ENCODE data around the gene MPZL1. TPM values are rescaled to one million over a fixed set of nuclear protein-coding genes. Genes with fewer than 3 reads are reported as not detected.
A peak's percentile ranks its signal among the peaks of the same experiment; 100 is the strongest.
"Not testable (repeated sequence)": the region's sequence is repeated elsewhere in the genome, so short reads cannot be mapped to it uniquely, and the experiment has no call there.

The MPZL1 gene
- total RNA-seq, 1 donor from 2014 or later: 133 TPM

- H3K4me3 Mint-ChIP-seq (ENCODE audit: low read depth): no peak overlapping the region
- TF ChIP-seq, protein P1, sequence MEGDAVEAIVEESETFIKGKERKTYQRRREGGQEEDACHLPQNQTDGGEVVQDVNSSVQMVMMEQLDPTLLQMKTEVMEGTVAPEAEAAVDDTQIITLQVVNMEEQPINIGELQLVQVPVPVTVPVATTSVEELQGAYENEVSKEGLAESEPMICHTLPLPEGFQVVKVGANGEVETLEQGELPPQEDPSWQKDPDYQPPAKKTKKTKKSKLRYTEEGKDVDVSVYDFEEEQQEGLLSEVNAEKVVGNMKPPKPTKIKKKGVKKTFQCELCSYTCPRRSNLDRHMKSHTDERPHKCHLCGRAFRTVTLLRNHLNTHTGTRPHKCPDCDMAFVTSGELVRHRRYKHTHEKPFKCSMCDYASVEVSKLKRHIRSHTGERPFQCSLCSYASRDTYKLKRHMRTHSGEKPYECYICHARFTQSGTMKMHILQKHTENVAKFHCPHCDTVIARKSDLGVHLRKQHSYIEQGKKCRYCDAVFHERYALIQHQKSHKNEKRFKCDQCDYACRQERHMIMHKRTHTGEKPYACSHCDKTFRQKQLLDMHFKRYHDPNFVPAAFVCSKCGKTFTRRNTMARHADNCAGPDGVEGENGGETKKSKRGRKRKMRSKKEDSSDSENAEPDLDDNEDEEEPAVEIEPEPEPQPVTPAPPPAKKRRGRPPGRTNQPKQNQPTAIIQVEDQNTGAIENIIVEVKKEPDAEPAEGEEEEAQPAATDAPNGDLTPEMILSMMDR (IDR thresholded peaks at IDR 0.05; ENCODE audit: unreplicated experiment): no peak
- no peaks in the 10 kb centered on the region for H3K36me3 Mint-ChIP-seq (ENCODE audit: insufficient read depth)
- H3K27ac Mint-ChIP-seq: no peak overlapping the region
- DNase-seq (ENCODE audit: low spot score, unreplicated experiment): no peak
- H3K9me3 Mint-ChIP-seq (ENCODE audit: low read depth): no peaks in the 10 kb centered on the region
- H3K27me3 Mint-ChIP-seq: no peaks in the 10 kb centered on the region
- peaks cover 26% of the 10 kb centered on the region for H3K4me1 Mint-ChIP-seq (ENCODE audit: low read depth)
Measured at GRCh38 chr1:167826127-167826526, 104.3 kb downstream of the MPZL1 start.

- Mint-ChIP-seq H3K4me1 (ENCODE audit: low read depth) (peaks cover 13% of the 10 kb centered on the region), H3K36me3 (ENCODE audit: insufficient read depth) (no peaks in the 10 kb centered on the region), H3K27ac (peak overlapping the region; percentile 30), H3K27me3 (no peaks in the 10 kb centered on the region), H3K9me3 (ENCODE audit: low read depth) (no peaks in the 10 kb centered on the region), H3K4me3 (ENCODE audit: low read depth) (no peak overlapping the region)
- TF ChIP-seq, protein P1 (IDR thresholded peaks at IDR 0.05; ENCODE audit: unreplicated experiment): no peak
- DNase-seq (ENCODE audit: low spot score, unreplicated experiment): no peak
Measured at GRCh38 chr1:167829868-167830267, 108.1 kb downstream of the MPZL1 start.

- peaks cover 13% of the 10 kb centered on the region for H3K4me1 Mint-ChIP-seq (ENCODE audit: low read depth)
- not testable (repeated sequence) for H3K36me3 Mint-ChIP-seq (ENCODE audit: insufficient read depth); DNase-seq (ENCODE audit: low spot score, unreplicated experiment); H3K9me3 Mint-ChIP-seq (ENCODE audit: low read depth); H3K4me3 Mint-ChIP-seq (ENCODE audit: low read depth); H3K27ac Mint-ChIP-seq; H3K27me3 Mint-ChIP-seq
Measured at GRCh38 chr1:167830668-167831067, 108.9 kb downstream of the MPZL1 start.

DNA sequence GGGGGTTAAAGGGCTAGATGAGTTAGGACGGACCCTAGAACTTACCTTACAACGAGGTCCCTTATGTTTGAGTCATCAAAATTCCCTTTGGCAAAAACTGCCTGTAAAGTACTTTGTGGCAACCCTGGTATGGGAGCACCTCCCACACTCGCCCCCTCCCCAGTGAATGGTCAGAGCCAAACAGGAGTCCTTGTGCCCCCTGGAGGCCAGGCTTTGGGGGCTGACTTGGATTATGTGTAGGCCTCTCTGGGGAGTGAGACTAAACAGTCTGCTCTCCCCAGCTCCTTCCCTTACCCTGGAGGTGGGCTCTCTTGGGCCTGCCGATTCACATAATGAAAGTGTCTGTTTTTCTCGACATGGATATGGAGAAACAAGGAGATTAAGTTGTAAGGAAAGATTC, 110.9 kb downstream of the MPZL1 start:
- H3K27me3 Mint-ChIP-seq: no peaks in the 10 kb centered on the region
- no peaks in the 10 kb centered on the region for H3K9me3 Mint-ChIP-seq (ENCODE audit: low read depth)
- no peak overlapping the region for H3K4me3 Mint-ChIP-seq (ENCODE audit: low read depth)
- H3K27ac Mint-ChIP-seq: no peak overlapping the region
- no peaks in the 10 kb centered on the region for H3K36me3 Mint-ChIP-seq (ENCODE audit: insufficient read depth)
- TF ChIP-seq, protein P1 (IDR thresholded peaks at IDR 0.05; ENCODE audit: unreplicated experiment): no peak
- peaks cover 13% of the 10 kb centered on the region for H3K4me1 Mint-ChIP-seq (ENCODE audit: low read depth)
- DNase-seq (ENCODE audit: low spot score, unreplicated experiment): no peak

GRCh38 chr1:167833904-167834303, 112.1 kb downstream of the MPZL1 start:
- no peaks in the 10 kb centered on the region for H3K36me3 Mint-ChIP-seq (ENCODE audit: insufficient read depth)
- TF ChIP-seq, protein P1 (IDR thresholded peaks at IDR 0.05; ENCODE audit: unreplicated experiment): no peak
- H3K4me1 Mint-ChIP-seq (ENCODE audit: low read depth): peaks cover 13% of the 10 kb centered on the region
- no peaks in the 10 kb centered on the region for H3K9me3 Mint-ChIP-seq (ENCODE audit: low read depth)
- H3K27me3 Mint-ChIP-seq: no peaks in the 10 kb centered on the region
- H3K27ac Mint-ChIP-seq: no peak overlapping the region
- no peak overlapping the region for H3K4me3 Mint-ChIP-seq (ENCODE audit: low read depth)
- DNase-seq (ENCODE audit: low spot score, unreplicated experiment): no peak

DNA sequence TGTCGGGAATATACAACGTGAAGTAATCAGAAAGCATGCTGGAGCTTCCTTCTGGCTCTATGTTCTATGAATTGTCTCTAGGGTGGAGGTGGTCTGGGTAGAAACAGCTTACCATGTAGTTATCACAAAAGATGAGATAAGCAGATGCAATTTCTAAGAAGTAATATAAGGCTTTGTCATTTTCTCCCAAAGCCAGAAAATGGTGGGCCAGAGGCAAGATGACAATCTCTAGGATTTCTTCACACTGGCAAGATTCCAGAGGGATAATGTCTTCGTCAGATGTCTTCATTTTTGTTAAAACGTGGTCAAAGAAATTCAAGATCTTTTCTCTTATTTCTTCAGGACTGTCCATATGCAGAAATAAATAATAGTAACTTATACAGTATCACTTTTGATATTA, 114.4 kb downstream of the MPZL1 start:
- Mint-ChIP-seq H3K4me1 (ENCODE audit: low read depth) (no peaks in the 10 kb centered on the region), H3K27me3 (no peaks in the 10 kb centered on the region), H3K27ac (no peak overlapping the region), H3K36me3 (ENCODE audit: insufficient read depth) (no peaks in the 10 kb centered on the region), H3K4me3 (ENCODE audit: low read depth) (no peak overlapping the region), H3K9me3 (ENCODE audit: low read depth) (no peaks in the 10 kb centered on the region)
- no peak for DNase-seq (ENCODE audit: low spot score, unreplicated experiment)
- TF ChIP-seq, protein P1 (IDR thresholded peaks at IDR 0.05; ENCODE audit: unreplicated experiment): no peak

Measured in progenitor cell of endocrine pancreas (in vitro differentiated cells).